ENCODE results near the gene CHST14. TPM values are rescaled to one million over a fixed set of nuclear protein-coding genes. Genes with fewer than 3 reads are reported as not detected.

Gene CHST14
- total and polyA plus RNA-seq, 4 donors, result 9.8 to 20.0 (median 12.0) TPM

GRCh38 chr15:40512440-40512839 is 41.7 kb downstream of the CHST14 start:
- ATAC-seq (ENCODE audit: insufficient read depth, low FRiP score) (no peak), DNase-seq (no peak)
- Histone ChIP-seq H3K4me3 (no peak overlapping the region), H3K27me3 (ENCODE audit: control insufficient read depth in 3 of 3, insufficient read depth in 3 of 3, low read length in 2 of 3) (peaks cover 0 to 10% (median 4%) of the 10 kb centered on the region in 3 donors), H3K27ac (ENCODE audit: low read depth in 1 of 2, low read length in 1 of 2) (no peak overlapping the region), H3K9me3 (ENCODE audit: control insufficient read depth in 4 of 4, insufficient read depth in 3 of 4, low read length in 3 of 4) (no peaks in the 10 kb centered on the region), H3K36me3 (ENCODE audit: control insufficient read depth in 4 of 4, insufficient read depth in 4 of 4, low read length in 4 of 4) (no peaks in the 10 kb centered on the region), H3K9ac (ENCODE audit: insufficient read depth in 1 of 2, low read length in 2 of 2) (no peak overlapping the region), H3K4me1 (ENCODE audit: control insufficient read depth in 5 of 5, insufficient read depth in 5 of 5, low read length in 5 of 5) (peaks cover 0 to 11% (median 5%) of the 10 kb centered on the region in 5 donors)
- WGBS, 2 donors, result 96 to 98% methylated on average over 2 of the region's 2 CpGs
- no peak for TF ChIP-seq CTCF (IDR thresholded peaks at IDR 0.05; ENCODE audit: control extremely low read depth, extremely low read depth)

GRCh38 chr15:40513609-40514008 is 42.8 kb downstream of the CHST14 start:
- Histone ChIP-seq H3K4me3 (no peak overlapping the region), H3K27ac (ENCODE audit: low read depth in 1 of 2, low read length in 1 of 2) (no peak overlapping the region), H3K27me3 (ENCODE audit: control insufficient read depth in 3 of 3, insufficient read depth in 3 of 3, low read length in 2 of 3) (peaks cover 0 to 10% (median 4%) of the 10 kb centered on the region in 3 donors), H3K9ac (ENCODE audit: insufficient read depth in 1 of 2, low read length in 2 of 2) (no peak overlapping the region), H3K9me3 (ENCODE audit: control insufficient read depth in 4 of 4, insufficient read depth in 3 of 4, low read length in 3 of 4) (no peaks in the 10 kb centered on the region), H3K4me1 (ENCODE audit: control insufficient read depth in 5 of 5, insufficient read depth in 5 of 5, low read length in 5 of 5) (peaks cover 0 to 11% (median 5%) of the 10 kb centered on the region in 5 donors), H3K36me3 (ENCODE audit: control insufficient read depth in 4 of 4, insufficient read depth in 4 of 4, low read length in 4 of 4) (no peaks in the 10 kb centered on the region)
- no peak for ATAC-seq (ENCODE audit: insufficient read depth, low FRiP score)
- TF ChIP-seq CTCF (IDR thresholded peaks at IDR 0.05; ENCODE audit: control extremely low read depth, extremely low read depth), result no peak
- WGBS, 2 donors, result 87 to 91% methylated on average over 5 of the region's 5 CpGs
- DNase-seq, result no peak

GRCh38 chr15:40516322-40516721 is 45.5 kb downstream of the CHST14 start:
- 93 to 94% methylated on average over 2 of the region's 2 CpGs for WGBS, 2 donors
- no peak for TF ChIP-seq CTCF (IDR thresholded peaks at IDR 0.05; ENCODE audit: control extremely low read depth, extremely low read depth)
- DNase-seq (no peak), ATAC-seq (ENCODE audit: insufficient read depth, low FRiP score) (no peak)
- H3K4me1 ChIP-seq (ENCODE audit: control insufficient read depth in 5 of 5, insufficient read depth in 5 of 5, low read length in 5 of 5), result peaks cover 0 to 7% (median 4%) of the 10 kb centered on the region in 5 donors
- H3K4me3 ChIP-seq, result no peak overlapping the region
- no peak overlapping the region for H3K9ac ChIP-seq (ENCODE audit: insufficient read depth in 1 of 2, low read length in 2 of 2)
- H3K9me3 ChIP-seq (ENCODE audit: control insufficient read depth in 4 of 4, insufficient read depth in 3 of 4, low read length in 3 of 4), result no peaks in the 10 kb centered on the region
- no peaks in the 10 kb centered on the region for H3K36me3 ChIP-seq (ENCODE audit: control insufficient read depth in 4 of 4, insufficient read depth in 4 of 4, low read length in 4 of 4)
- H3K27me3 ChIP-seq (ENCODE audit: control insufficient read depth in 3 of 3, insufficient read depth in 3 of 3, low read length in 2 of 3), result no peaks in the 10 kb centered on the region
- H3K27ac ChIP-seq (ENCODE audit: low read depth in 1 of 2, low read length in 1 of 2), result no peak overlapping the region

Other genes starting within 250 kb of the CHST14 start
- 10 to 100 TPM in 1 of 2 donors, 1 to 10 TPM in 1; 8.4 to 10.4 TPM for gene PAK6, start 231.9 kb upstream of the CHST14 start, total RNA-seq
- 1 to 10 TPM; 5.8 to 6.1 TPM for gene PAK6, start 231.9 kb upstream of the CHST14 start, polyA plus RNA-seq
- not detected for gene ANKRD63, start 187.9 kb upstream of the CHST14 start, total RNA-seq
- gene ANKRD63, start 187.9 kb upstream of the CHST14 start, polyA plus RNA-seq, result not detected
- 10 to 100 TPM; 17.9 to 76.7 TPM for gene PLCB2, start 163.0 kb upstream of the CHST14 start, total RNA-seq
- 10 to 100 TPM; 47.5 to 54.9 TPM for gene PLCB2, start 163.0 kb upstream of the CHST14 start, polyA plus RNA-seq
- gene INAFM2, start 147.3 kb upstream of the CHST14 start, total RNA-seq, result 10 to 100 TPM; 12.8 to 31.1 TPM
- gene INAFM2, start 147.3 kb upstream of the CHST14 start, polyA plus RNA-seq, result 10 to 100 TPM; 18.4 to 19.7 TPM
- 10 to 100 TPM in 1 of 2 donors, 1 to 10 TPM in 1; 4.4 to 42.1 TPM for gene CCDC9B, start 130.0 kb upstream of the CHST14 start, total RNA-seq
- 10 to 100 TPM in 1 of 2 donors, 1 to 10 TPM in 1; 7.0 to 22.8 TPM for gene CCDC9B, start 130.0 kb upstream of the CHST14 start, polyA plus RNA-seq
- gene PHGR1, start 120.0 kb upstream of the CHST14 start, total RNA-seq, result not detected
- 1 to 10 TPM in 1 of 2 donors, under 1 TPM in 1; 0.84 to 1.0 TPM for gene PHGR1, start 120.0 kb upstream of the CHST14 start, polyA plus RNA-seq
- gene DISP2, start 112.8 kb upstream of the CHST14 start, total RNA-seq, result 1 to 10 TPM in 1 of 2 donors, under 1 TPM in 1; 0.23 to 1.3 TPM
- gene DISP2, start 112.8 kb upstream of the CHST14 start, polyA plus RNA-seq, result 1 to 10 TPM in 1 of 2 donors, under 1 TPM in 1; 0.06 to 2.5 TPM
- 10 to 100 TPM; 14.8 to 16.6 TPM for gene KNSTRN, start 88.3 kb upstream of the CHST14 start, total RNA-seq
- gene KNSTRN, start 88.3 kb upstream of the CHST14 start, polyA plus RNA-seq, result 10 to 100 TPM in 1 of 2 donors, 1 to 10 TPM in 1; 7.5 to 13.2 TPM
- gene IVD, start 65.2 kb upstream of the CHST14 start, total RNA-seq, result 10 to 100 TPM; 51.0 to 87.8 TPM
- gene IVD, start 65.2 kb upstream of the CHST14 start, polyA plus RNA-seq, result 10 to 100 TPM; 41.4 to 47.6 TPM
- 10 to 100 TPM; 11.3 to 28.1 TPM for gene BAHD1, start 30.0 kb upstream of the CHST14 start, total RNA-seq
- gene BAHD1, start 30.0 kb upstream of the CHST14 start, polyA plus RNA-seq, result 10 to 100 TPM; 12.8 to 14.5 TPM
- gene CCDC32, start 94.1 kb downstream of the CHST14 start, total RNA-seq, result 10 to 100 TPM; 24.5 to 31.8 TPM
- 10 to 100 TPM; 29.3 to 31.2 TPM for gene CCDC32, start 94.1 kb downstream of the CHST14 start, polyA plus RNA-seq
- gene RPUSD2, start 98.3 kb downstream of the CHST14 start, total RNA-seq, result 1 to 10 TPM; 5.2 to 9.4 TPM
- 1 to 10 TPM; 7.2 to 9.3 TPM for gene RPUSD2, start 98.3 kb downstream of the CHST14 start, polyA plus RNA-seq
- 1 to 10 TPM in 1 of 2 donors, under 1 TPM in 1; 0.95 to 5.4 TPM for gene KNL1, start 123.3 kb downstream of the CHST14 start, total RNA-seq
- gene KNL1, start 123.3 kb downstream of the CHST14 start, polyA plus RNA-seq, result under 1 TPM; 0.45 to 0.53 TPM
- gene RAD51, start 224.2 kb downstream of the CHST14 start, total RNA-seq, result 1 to 10 TPM; 1.3 to 2.2 TPM
- 1 to 10 TPM in 1 of 2 donors, under 1 TPM in 1; 0.95 to 1.2 TPM for gene RAD51, start 224.2 kb downstream of the CHST14 start, polyA plus RNA-seq

All from lung (tissue), 12 donors.